GM18505 (cell line): ENCODE measurements around the gene SYTL3.
"Not testable (repeated sequence)": the region's sequence is repeated elsewhere in the genome, so short reads cannot be mapped to it uniquely, and the experiment has no call there.

Source experiments
- ATAC-seq: cut with Tn5 transposase; IDR thresholded peaks from one replicate; pipeline ENCODE4 v1.9.1; 2021; ENCODE audit not compliant: unreplicated experiment
- POLR2A ChIP-seq: IDR thresholded peaks from 4 replicates; pipeline ENCODE4 v1.6.1; 2011; ENCODE audit warnings: borderline replicate concordance; ENCODE audit not compliant: insufficient read depth, insufficient read length; ENCODE audit errors: extremely low read depth

The SYTL3 gene

DNA sequence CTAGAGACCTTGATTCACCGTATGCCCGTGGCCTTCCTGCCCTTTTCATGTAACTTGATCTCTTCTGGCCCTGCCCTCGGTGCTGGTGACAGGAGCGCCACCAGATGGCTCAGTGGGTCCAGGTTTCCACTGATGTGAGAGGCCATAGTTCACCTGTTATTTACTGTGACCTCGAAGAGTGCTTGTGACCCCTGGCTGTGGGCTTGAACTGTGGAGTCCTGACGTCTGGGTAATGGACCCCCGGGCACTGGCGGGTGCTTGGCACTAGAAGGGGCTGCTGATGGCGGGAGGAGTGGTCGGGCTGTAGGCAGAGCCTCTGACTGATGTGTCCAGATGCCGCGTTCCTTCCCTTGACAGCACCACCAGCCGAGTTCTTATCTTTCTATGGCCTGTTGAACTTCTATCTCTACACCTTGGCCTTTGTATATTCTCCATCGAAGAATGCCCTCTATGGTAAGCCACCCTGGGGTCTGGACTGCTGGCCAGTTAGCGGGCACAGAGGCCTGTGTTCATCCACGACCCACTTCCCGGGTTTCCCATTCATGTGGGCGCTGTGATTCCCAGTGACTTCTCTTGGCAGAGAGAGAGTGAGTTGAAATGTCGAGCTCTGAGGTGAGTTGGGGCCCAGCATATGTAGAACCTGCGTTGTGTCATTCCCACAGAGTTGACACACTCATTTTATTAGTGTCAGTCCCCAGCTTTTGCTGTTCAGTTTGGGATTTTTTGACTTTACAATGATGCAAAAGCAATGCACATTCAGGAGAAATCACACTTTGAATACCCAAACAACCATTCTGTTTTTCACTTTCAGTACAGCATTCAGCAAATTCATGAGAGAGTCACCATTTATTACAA is 20.3 kb upstream of the SYTL3 start:
- no peak for TF ChIP-seq POLR2A
- ATAC-seq = no peak

DNA sequence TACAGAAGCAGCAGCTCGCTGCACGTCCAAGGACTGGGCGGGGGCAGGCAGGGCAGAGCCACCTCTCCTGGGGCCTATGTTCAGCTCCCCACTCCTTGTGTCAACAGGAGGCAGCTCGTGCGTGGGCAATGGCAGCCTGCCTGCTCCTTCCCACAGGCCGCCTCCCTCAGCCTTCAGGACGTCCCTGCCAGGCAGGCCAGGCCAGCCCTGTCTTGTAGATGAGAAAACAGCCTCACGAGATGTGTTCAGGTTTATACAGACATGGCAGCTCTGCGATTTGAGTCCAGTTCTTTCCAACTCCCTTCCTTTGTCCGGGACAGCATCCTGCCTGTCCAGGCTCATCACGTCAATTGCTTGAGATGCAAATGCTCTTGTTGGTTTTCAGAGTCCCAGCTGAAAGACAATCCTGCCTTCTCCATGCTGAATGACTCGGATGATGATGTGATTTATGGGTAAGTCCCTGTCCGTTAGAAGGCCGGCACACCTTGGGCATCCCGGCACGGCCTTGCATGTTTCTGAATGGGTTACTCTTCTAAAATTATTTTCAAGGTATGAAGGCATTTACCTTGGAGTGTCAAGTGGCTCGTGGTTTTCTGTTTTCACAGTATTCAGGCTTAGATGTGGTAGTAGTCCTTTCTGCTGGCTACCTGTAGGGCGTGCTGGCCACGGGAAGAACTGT is 18.8 kb upstream of the SYTL3 start:
- TF ChIP-seq POLR2A = no peak
- ATAC-seq = no peak

DNA sequence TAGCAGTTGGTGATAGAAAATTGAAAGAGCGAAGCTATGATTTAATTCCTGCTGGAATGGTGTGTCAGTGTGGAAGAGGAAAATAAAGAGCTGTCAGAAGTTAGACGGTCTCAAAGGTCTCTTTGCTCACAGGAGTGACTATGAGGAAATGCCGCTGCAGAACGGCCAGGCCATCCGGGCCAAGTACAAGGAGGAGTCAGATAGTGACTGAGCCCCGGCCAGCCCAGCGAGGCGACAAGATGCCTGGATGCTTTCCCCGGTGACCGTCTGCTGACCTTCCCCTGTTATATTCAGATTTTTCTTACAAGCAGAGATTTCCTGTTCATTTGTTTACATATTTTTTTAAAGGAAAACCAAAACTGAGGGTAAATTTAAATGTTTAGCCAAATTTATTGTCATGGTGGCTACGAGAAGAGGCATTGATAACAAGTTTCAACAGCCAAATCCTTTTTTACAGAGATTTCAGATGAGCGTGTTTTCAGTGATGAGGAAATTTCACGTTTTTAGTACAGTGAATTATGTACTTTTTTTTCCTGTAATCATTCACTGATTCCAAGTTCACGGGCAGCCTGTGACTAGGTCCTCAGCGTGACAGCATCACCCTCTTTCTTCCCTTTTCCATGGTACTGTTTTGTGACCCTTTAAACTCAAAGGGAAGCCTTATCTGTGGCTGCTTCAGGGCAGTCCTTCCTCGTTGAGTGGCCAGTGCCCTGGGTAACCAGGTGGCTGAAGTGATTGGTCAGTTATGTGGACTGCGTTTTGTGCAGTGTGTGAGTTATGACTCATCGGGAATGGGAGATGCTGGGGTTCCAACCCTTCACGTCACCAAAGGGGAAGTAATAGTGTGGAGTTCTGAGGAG is 17.9 kb upstream of the SYTL3 start:
- TF ChIP-seq POLR2A = no peak
- no peak for ATAC-seq

DNA sequence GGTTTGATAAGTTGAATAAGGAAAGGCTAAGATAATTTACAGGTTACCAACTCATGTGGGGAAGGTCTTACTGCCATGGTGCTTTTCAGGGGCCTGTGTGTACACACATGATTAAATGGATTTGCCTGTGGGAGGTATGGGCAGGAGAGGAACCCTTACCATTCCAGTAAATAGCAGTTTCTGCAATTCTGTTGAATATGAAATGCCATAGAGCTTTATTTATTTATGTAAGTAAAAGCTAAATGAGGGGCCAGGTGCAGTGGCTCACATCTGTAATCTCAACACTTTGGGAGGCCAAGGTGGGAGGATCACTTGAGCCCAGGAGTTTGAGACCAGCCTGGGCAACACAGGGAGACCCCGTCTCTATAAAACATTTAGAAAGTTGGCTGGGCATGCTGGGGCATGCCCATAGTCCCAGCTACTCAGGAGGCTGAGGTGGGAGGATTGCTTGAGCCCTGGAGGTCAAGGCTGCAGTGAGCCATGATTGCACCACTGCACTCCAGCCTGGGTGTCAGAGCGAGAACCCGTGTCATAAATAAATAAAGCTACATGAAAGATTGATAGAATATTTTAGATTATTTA is 17.2 kb upstream of the SYTL3 start:
- ATAC-seq = not testable (repeated sequence)

DNA sequence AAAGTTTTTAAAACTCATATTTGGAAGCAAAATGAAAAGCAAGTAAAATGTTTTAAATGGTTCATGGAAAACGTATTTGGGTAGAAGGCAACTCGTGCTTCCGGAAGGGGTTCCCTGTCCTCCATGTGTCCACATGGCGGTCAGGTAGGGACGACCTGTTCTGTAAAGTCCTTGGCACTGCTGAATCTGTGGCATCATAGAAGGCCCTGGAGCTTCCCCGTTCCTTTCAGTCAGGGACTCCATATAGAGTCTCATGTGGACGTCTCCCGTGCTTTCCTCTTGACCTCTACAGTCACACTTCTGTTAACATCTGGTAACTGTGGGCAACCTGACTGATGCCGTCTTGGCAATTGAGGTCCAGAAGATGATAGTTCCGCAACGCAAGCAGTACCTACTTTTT is 16.7 kb upstream of the SYTL3 start:
- ATAC-seq = no peak

DNA sequence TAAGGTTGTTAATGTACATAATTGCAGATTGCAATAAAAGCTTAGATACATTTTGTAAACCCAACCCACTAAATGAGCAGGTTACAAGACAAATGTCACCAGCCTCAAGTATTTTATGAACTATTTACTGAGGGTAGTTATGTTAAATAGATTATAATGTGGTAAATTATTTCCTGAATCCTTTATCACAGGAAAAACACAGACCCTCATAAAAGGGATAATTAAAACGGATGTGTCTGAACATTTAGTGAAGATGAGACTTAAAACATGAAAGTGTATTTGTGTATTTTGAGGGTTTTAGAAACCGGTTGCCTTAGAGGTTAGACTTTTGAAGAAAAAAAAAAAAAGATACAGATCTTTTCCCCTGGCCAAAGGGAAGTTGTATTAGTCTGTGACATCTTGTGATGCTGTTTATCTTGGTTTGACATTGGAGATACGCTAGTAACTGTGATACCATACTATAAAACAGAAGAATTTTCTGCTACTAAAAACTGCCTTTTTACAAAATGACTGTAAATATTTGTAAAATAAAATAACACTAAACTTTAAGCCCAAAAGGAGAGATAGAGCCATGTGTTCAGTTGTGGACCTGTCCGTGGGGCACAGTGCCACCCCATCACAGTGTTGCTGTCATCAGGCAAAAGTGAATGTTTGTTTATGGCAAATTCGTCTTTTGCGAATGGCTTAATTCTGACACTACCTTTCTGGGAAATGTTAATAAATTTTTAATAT is 15.0 kb upstream of the SYTL3 start:
- no peak for TF ChIP-seq POLR2A
- no peak for ATAC-seq

More for the DNA sequence above, 16.7 kb upstream of the SYTL3 start:
- TF ChIP-seq POLR2A = no peak

DNA sequence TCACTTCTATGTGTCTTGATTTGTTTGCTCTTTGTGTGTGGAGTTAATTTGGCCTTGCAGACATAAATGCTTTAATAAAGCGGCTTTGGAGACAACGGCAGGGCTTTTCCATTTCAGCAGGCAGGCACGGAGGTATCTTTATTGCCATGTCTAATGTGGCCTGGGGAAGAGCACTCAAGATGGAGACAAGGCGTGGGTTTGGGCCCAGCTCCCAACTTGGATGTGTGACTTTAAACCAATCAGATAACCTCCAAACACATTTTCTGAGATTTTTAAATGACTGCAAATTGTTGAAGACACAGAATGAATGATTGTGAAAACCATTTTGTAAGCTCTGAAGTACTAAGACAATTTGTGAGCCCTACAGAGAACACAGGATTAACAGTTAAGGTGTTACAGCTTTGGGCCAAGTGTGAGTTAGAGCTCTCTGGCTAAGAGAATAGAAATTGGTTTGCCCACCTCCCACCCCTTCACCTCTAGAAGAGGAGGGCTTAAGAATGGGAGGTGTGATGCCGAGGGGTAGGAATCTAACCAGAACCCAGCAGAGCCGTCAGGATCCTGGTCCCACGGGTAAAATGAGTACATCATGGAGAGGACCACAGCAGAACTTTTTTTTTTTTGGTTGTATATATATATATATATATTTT is 14.3 kb upstream of the SYTL3 start:
- TF ChIP-seq POLR2A = no peak

DNA sequence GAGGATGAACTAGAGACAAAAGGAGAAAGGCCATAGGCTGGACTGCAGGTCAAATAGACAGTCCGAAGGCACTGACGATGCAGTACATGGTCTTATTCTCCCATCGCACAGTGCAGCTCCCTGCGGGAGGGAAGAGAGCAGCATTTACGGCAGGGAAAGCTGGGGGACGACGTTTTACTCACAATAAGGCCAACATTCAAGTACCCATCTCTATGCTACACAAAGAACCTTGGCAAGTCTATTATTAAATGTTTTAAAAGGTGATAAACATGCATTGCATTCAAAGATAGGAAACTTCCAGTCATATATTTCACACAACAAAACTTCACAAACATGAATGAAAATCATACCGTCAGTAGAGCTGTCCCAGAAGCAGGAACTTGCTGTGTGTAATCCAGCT is 13.1 kb upstream of the SYTL3 start:
- no peak for TF ChIP-seq POLR2A
- no peak for ATAC-seq

More for the DNA sequence above, 14.3 kb upstream of the SYTL3 start:
- ATAC-seq = no peak

DNA sequence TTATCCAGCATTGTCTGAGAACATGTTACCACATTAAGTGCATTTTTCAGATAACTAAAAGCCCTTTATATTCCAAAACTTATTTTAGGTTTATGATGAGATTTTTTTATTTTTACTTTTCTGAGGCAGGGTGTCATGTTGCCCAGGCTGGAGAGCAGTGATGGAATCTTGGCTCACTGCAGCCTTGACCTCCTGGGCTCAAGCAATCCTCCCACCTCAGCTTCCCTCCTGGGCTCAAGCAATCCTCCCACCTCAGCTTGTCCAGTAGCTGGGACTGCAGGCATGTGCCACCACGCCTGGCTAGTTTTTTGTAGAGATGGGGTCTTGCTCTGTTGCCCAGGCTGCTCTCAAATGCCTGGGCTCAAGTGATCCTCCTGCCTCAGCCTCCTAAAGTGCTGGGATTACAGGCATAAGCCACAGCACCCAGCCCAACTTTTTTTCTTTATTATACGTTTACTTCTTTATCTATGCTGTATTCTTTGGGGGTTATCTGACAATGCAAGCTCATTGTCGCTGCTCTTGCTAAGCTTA is 11.5 kb upstream of the SYTL3 start:
- TF ChIP-seq POLR2A = no peak
- ATAC-seq = no peak

DNA sequence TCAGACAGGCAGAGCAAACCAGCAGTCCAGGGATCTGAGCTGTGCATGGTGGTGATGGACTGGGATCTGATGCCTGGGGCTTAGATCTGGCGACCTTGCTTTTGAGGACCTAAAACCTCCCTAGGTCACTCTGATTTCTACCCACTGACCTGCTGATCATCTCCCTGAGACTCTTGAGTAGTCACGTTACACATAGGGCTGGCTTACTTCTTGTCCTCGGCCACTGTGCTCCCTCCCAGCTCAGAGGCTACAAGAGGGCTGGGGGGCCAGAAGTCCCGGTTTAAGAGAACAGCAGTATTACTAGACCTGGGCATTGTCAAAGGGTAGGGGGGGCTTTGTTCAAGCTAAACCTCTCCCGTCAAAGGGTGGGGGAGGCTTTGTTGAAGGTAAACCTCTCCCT is 10.8 kb upstream of the SYTL3 start:
- ATAC-seq = no peak
- no peak for TF ChIP-seq POLR2A

DNA sequence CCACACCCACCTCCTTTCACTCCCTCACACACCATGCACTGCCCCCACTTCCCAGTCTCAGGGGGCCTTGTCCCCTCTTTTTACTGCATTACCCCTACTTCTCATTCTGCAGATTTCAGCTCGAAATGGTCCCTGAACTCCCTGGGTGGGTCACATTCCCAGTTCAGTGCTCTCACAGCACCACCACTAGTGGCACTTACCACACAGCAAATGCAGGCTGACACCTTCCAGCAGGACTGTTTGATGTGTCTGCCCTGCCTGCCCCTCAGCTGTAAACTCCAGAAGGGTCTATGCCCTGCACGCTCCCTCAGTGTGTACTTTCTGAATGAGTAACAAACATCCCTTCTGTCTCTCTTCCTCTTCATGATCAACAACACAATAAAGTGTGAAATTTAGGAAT is 9.3 kb upstream of the SYTL3 start:
- TF ChIP-seq POLR2A = no peak
- no peak for ATAC-seq

DNA sequence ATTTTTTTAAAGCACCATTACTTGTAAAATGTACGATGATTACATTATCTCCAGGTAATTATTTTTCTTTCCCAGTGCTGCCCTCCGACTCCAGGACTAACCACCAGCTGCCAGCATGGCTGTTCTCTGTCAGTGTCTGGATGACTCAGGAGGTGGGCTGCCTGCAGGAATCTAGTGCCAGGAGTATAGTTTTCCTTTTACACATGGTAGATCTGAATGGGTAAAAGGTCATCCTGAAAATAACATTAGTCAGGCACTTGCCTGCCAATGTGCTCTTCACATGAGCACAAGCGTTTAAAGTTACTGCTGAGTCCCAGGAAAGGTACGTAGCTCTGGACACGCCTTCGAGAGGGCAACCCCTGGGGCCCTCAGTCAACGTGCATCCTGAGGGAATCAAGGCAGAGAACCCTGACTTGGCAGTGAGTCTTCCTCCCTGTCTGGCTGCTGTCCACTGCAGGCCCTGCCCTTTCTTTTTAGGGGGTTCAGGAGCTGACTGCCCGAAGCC is 7.7 kb upstream of the SYTL3 start:
- no peak for ATAC-seq
- no peak for TF ChIP-seq POLR2A

DNA sequence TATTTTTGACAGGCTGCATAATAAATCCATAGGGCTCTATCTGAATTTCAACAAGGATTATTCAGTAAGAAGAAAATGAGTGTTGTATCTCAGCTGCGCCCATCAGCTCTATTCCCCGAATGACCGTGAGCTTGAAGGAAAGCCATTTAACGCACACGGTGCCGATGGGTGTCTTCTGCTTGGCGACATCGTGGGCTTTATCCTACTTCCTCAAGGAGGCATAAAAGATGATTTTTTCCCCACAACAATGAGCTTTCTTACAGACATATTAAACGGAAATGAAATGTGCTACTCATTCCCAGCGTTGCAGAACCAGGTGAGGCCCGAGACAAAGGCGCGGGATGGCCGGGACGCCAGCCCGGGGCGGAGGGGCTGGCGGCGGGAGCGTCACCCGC is 6.0 kb upstream of the SYTL3 start:
- no peak for TF ChIP-seq POLR2A
- no peak for ATAC-seq
